ENCODE data around the gene GLIS1.

GLIS1 gene

GRCh38 chr1:53590531-53591515 is 148.1 kb downstream of the GLIS1 start:
- DNase-seq = no peak

GRCh38 chr1:53590104-53590503 is 148.9 kb downstream of the GLIS1 start:
- no peak for DNase-seq

GRCh38 chr1:53589043-53589887 is 149.7 kb downstream of the GLIS1 start:
- no peak for DNase-seq

DNA sequence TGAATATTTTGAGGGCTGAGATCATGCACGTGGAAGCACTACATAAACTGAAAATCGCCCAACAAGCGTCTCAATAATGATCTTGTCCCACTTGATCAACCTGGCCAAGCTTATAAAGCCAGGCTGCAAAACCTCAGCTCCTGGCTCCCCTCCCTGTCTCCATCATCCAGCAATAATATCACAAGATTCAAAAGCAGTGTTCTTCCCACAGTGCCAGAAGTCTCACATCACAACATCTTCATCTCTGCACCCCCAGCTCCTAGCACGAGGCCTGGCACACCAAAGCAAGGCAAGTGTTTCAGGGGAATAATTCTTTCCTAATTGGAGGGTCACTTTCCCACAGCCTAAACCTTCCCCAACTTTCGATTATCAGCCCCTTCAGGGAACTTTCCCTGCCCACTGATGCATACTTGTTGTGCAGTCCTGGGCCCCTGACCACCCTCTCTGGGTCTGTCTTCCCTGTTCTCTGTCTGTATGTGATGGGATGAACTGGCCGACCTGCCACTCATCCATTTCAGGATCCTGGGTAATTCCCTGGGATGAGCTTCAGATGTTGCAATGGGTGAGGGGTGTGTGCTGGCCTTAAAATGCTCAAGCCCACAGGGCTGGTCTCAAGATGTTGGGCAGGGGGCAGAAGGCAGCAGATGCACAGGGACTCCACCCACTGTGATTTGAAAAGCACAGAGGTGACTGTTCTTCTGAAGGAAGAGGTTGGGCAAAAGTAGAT is 150.7 kb downstream of the GLIS1 start:
- DNase-seq = no peak

DNA sequence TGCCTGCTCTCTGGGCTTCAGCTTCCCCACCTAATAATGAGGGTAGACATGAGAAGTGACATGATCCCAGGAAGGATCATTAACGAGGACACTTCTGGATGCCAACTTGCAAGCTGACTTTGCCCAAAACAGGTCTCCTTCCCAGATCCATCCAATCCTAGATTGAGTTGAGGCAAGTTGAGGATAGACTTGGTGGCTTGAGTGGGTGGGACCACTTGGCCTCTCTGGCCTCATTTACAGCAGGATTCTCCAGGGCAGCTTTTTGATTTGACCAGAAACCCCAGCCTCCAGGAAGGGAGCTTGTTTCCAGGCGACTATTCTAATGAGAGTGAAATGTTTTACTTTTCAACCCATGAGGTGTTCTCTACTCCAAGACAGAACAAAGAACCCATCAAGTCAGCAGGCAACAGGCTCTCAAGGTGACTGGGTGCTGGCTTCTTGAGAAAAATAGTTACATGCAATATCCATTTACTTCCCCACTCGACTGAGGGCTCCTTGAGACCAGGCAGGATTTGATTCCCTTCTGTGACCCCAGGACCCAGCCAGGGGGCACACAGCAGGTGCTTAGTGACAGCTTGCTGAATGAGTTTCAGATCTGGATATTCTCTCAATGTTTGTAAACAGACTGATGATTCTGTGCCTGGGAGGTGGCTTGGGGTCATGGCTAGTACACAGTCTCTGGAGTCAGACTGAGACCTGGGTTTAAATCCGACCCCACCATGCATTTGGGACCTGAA is 151.5 kb downstream of the GLIS1 start:
- DNase-seq = no peak

DNA sequence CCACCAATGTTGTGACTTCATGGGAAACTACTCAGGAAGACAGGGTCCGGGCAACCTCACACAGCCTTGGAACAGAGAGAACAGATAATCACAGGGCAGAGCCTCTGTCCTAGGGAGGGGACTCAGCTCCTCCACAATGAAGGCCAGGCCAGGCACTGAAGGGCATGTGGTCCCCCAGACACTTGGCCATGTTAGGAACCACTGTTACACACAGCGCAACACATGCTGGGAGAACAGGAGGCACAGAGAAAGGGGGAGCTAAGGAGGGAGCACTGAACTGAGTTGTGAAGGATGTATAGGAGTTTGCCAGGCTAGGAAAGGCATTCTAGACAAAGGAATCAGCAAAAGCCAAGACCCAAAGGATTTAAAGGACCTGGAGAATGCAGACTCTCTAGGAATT is 152.2 kb downstream of the GLIS1 start:
- DNase-seq = no peak

GRCh38 chr1:53585565-53585964 is 153.4 kb downstream of the GLIS1 start:
- no peak for DNase-seq

GRCh38 chr1:53585129-53585528 is 153.8 kb downstream of the GLIS1 start:
- DNase-seq = no peak

GRCh38 chr1:53584777-53585107 is 154.2 kb downstream of the GLIS1 start:
- DNase-seq = no peak

- DNase-seq = no peak
Measured at GRCh38 chr1:53583868-53584776, 154.8 kb downstream of the GLIS1 start.

GRCh38 chr1:53583021-53583867 is 155.7 kb downstream of the GLIS1 start:
- no peak for DNase-seq

GRCh38 chr1:53582211-53583020 is 156.5 kb downstream of the GLIS1 start:
- no peak for DNase-seq

DNA sequence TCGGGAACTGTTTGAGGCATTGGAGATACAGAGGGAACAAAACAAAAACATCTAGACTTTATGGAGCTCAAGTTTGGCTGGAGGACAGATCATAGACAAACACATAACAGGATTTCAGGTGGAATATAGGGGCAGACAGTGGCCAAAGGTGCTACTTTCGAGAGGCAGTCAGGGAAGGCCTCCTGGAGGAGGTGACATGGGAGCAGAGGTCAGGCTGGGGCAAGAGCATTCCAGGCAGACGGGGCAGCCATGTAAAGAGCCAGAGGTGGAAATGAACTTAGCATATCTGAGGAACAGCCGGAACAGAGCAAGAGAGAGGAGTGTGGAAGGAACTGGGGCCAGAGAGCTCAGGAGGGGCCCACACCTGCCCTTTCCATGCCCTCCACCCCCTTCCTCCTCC is 157.5 kb downstream of the GLIS1 start:
- DNase-seq = no peak

GRCh38 chr1:53580739-53581475 is 158.1 kb downstream of the GLIS1 start:
- no peak for DNase-seq

DNA sequence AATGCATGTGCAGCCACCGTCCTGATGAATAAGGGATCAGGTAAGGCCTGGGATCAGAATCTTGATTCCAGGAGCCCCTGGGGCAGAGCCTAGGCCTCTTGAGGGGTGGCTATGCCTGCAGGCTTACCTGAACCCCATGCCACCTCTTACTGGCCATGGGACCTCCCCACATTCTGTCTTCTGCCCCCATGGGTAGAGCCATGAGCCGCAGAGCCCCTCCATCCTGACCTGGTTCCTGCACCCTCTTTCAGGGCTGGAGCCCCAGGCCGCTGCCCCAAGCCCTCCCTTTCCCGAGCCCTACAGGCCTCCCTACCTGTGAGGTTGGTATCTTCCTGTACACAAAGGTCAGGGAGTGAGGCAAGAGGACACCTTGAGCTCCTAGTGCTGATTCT is 159.0 kb downstream of the GLIS1 start:
- DNase-seq = no peak

DNA sequence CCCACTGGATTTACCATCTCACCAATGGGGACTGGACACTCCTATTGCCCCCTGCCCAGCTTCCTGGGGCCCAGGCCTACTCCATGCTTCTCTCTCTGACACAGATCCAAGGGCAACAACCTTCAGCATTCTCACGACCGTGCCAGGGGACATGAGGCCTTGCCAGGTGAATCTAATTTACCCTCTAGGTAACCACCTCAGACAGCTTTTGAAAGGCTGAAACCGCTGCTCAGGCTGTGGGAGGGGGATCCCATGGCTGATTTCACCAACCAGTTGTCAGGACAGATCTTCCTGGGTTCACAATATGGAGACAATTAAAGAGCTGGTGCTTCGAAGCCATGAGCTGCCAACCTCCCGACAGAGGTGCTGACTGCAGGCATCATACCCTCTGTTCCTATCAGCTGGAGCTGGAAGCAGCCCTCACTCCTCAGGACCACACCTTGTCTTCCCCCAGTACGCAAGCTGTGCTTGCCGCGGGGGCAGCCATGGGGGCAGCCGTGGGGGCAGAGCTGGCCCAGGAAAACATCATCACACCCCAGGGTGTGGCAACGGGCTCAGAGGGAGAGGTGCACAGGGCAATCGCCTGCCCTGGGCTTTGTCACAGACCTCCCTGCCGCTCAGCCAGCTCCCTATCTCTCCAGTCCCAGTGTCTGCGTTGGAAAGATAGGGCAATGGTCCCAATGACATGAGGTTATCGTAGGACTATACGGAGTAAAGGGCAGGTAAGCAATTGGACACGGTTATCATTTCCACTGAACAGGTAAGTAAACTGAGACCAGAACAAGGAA is 159.5 kb downstream of the GLIS1 start:
- DNase-seq = no peak

DNA sequence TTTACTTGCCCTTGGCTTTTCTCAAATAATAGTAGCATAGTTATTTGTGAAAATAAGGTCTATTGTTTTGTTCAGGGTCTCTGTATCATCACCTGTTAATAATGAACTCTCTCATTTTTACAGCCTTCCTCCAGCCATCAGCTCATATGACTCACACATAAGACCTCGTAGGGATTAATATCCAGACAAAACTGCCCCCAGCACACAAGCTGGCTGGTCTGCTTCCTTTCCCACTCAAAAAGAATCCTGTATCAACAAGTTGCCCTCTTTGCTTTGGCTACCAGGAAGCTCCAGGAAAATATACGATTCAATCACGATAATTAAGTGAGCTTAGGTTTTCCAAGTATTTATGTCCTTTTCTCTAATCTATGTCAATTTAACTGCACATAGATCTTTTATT is 160.6 kb downstream of the GLIS1 start:
- no peak for DNase-seq

DNA sequence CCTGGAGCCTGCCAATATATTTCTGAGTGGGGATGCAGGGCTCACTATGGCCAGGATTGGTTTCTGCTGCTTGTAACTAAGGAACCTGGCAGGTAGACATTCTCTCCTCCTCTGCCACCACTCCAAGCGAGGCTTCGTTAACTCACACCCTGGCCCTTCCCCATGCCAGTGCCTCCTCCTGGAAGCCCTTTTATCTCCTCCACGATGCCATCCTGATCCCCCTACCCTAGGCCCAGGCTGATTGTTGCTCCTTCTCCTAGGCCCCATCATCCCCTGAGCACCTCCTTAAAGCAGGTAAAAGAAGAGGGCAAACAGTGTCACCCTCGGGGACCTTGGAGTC is 161.2 kb downstream of the GLIS1 start:
- DNase-seq = no peak

Measured in activated CD4-positive, alpha-beta T cell treated with anti-CD3 and anti-CD28 coated beads, Interleukin-2, amount 50 U/mL, for 4 hours (primary cell).